Activated CD8-positive, alpha-beta memory T cell treated with anti-CD3 and anti-CD28 coated beads, Interleukin-2, amount 10 ng/mL, durations not matched to agents 7 days and 5 days (primary cell): ENCODE results near the gene DOCK1. TPM values are rescaled to one million over a fixed set of nuclear protein-coding genes. Genes with fewer than 3 reads are reported as not detected.
"Not testable (repeated sequence)": the region's sequence is repeated elsewhere in the genome, so short reads cannot be mapped to it uniquely, and the experiment has no call there.

ENCODE experiments used
- ATAC-seq: fragments of 150-1000 bp; cut with Tn5 transposase; one replicate; pipeline ENCODE4 v1.10.0; 2021; ENCODE audit warnings: moderate library complexity
- CTCF ChIA-PET: fragments of 350-600 bp; sonication (Branson Sonifier 250); formaldehyde crosslinking; loops from one replicate; lab custom pipeline; 2021; ENCODE audit warnings: antibody characterized with exemption; lab: Charles Lee
- DNase-seq: peaks from one replicate; pipeline ENCODE4 v3.0.0-alpha.2; 2020
- H3K27ac Mint-ChIP-seq: one replicate; pipeline ENCODE4 v1.8.0; 2021; ENCODE audit warnings: mild to moderate bottlenecking, mixed read lengths
- H3K27me3 Mint-ChIP-seq: one replicate; pipeline ENCODE4 v1.8.0; 2021; ENCODE audit warnings: mixed read lengths
- H3K36me3 Mint-ChIP-seq: one replicate; pipeline ENCODE4 v1.8.0; 2021; ENCODE audit warnings: mild to moderate bottlenecking, mixed read lengths
- H3K4me1 Mint-ChIP-seq: one replicate; pipeline ENCODE4 v1.8.0; 2021; ENCODE audit warnings: mixed read lengths
- H3K4me3 Mint-ChIP-seq: one replicate; pipeline ENCODE4 v1.8.0; 2021; ENCODE audit warnings: mild to moderate bottlenecking, moderate library complexity, mixed read lengths
- H3K9me3 Mint-ChIP-seq: one replicate; pipeline ENCODE4 v1.8.0; 2022; ENCODE audit warnings: low read depth, mixed read lengths
- total RNA-seq, 2 experiments: library from RNA; stranded (reverse); gene quantifications; one replicate each; pipeline ENCODE4 v1.2.3, GENCODE V29; 2021

DOCK1 gene
- total RNA-seq, 2 experiments from 2014 or later = 0.07 TPM; not detected in 1

DNA sequence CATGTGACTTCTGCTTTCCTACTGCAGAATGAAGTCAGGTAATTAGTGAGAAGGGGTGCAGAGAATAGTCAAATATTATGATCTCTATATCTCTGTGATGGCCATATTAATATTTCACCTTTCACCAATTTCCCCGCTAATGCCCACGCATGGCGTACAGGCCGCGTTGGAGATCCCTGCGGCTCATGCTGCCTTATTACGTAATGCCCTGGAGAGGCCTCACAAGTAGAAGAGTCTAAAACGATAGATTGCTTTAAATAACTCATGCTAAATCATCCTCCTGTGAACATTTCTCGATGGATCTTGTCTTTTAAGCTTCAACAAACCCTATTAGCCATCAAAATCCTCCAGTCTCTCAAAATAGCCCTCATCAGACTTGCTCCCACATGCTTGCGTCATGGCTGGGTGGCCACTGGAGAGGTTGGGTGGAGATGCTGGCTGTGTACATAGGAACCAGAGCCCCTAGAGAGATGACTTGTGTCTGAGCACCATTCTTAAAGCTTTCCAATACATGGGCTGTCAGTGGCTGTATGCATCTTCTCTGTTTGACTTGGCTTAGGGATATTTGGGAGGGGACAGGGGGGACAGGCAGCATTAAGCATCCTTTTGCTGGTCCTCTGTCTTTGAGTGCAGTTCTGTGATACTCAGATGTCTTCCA, 370.7 kb downstream of the DOCK1 start:
- H3K27me3 Mint-ChIP-seq = no peaks in the 10 kb centered on the region
- no peak for DNase-seq
- peaks cover 10% of the 10 kb centered on the region for H3K9me3 Mint-ChIP-seq
- H3K4me3 Mint-ChIP-seq = no peak overlapping the region
- H3K4me1 Mint-ChIP-seq = no peaks in the 10 kb centered on the region
- no peak for ATAC-seq
- CTCF ChIA-PET = no interaction called here
- H3K27ac Mint-ChIP-seq = no peak overlapping the region
- H3K36me3 Mint-ChIP-seq = no peaks in the 10 kb centered on the region

DNA sequence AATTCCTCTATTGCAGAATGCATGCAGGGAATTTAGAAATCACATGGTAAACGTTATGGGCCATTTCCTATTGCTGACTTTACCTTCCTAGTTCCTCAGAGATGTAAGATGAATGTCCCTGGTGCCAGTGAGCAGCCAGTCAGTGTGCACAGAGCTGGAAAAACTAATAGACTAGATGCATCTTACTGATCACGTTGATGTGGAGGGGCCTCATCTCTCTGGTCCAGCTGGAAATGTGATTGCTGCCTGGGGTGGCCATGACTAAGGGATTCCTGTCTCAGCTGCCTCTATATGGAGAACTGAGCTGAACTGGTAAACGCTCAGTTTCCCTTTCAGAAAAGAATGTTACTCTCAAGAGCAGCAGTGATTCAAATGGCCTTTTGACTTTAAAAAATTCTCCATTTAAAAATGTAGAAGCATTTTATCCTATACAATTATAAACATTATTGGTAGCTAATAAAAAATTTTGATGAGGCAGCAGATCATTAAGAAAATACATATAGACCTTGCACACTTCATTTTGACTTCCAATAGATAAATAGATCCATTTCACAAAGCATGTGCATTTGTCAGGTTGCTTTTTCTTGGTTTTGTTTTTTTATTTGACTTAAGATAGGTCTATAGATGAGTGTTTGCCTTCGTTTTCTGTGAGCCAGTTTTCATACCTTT, 371.7 kb downstream of the DOCK1 start:
- ATAC-seq = no peak
- no peak for DNase-seq
- no peaks in the 10 kb centered on the region for H3K27me3 Mint-ChIP-seq
- peaks cover 10% of the 10 kb centered on the region for H3K9me3 Mint-ChIP-seq
- H3K4me3 Mint-ChIP-seq = no peak overlapping the region
- H3K36me3 Mint-ChIP-seq = no peaks in the 10 kb centered on the region
- CTCF ChIA-PET = no interaction called here
- H3K27ac Mint-ChIP-seq = no peak overlapping the region
- H3K4me1 Mint-ChIP-seq = no peaks in the 10 kb centered on the region

DNA sequence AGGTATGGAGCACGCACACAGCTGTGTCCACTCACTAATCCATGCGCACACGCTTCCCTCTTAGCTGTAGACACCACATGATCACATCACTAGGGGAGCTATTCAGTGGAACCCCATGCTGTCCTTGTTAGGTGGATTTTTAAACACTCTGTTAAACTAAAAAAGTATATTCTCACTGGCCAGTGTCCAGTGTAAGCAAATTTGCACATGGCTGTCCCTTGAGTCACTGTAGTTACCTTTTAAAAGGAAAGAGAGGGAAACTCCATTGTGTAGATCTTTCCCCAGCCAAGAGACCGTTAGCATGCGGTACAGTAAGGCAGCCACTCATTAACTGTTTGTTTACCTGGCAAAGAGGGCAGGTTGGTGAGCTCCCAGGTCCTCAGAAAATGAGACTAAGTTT, 372.8 kb downstream of the DOCK1 start:
- Mint-ChIP-seq H3K27me3 (no peaks in the 10 kb centered on the region), H3K4me1 (no peaks in the 10 kb centered on the region)

DNA sequence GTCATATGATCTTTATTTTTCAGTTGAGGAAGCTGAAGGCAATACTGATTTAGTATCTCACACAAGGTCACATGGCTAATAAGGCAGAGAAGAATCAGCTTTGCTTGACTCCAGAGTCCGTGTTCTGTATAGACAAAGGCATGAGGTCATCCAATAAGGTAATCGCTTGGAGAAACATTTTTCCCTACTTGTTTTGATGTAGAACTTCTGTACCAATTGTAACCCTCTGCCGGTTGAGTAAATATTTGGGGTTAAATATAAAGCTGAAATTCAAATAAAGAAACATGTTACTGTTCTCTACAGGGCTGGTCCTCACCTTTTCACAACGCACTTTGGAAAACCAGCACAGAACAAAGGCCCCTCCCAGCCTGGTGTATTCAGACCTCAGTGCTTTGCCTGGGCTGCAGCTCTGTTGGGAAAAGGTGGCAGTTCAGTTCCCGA, 374.1 kb downstream of the DOCK1 start:
- Mint-ChIP-seq H3K4me3 (no peak overlapping the region), H3K27me3 (no peaks in the 10 kb centered on the region), H3K9me3 (peaks cover 5% of the 10 kb centered on the region), H3K36me3 (no peaks in the 10 kb centered on the region), H3K27ac (no peak overlapping the region), H3K4me1 (no peaks in the 10 kb centered on the region)
- ATAC-seq = no peak
- no peak for DNase-seq
- CTCF ChIA-PET = no interaction called here

More for the DNA sequence above, 372.8 kb downstream of the DOCK1 start:
- Mint-ChIP-seq H3K4me3 (no peak overlapping the region), H3K27ac (no peak overlapping the region), H3K9me3 (peaks cover 8% of the 10 kb centered on the region), H3K36me3 (no peaks in the 10 kb centered on the region)
- DNase-seq (no peak), ATAC-seq (no peak)
- CTCF ChIA-PET = no interaction called here

DNA sequence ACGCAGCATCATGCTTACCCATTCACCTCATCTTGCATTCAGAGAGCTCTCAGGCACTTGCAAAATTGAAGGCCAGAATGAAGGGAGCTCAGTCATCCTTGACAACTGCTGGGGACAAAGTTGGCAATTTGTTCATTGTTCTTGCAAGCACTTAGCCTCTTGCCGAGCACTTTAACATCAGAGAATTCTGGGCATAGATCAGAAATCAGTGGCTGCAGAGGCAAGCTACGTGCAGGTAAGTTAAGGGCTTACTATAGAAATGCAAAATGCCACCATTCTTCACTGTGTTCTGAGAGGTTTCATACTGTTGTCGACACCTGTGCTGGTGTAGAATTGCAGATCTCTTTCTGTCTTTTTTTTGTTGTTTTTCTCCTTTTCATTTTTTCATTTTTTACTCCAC, 375.2 kb downstream of the DOCK1 start:
- no peaks in the 10 kb centered on the region for H3K9me3 Mint-ChIP-seq
- no peak overlapping the region for H3K4me3 Mint-ChIP-seq
- no peak overlapping the region for H3K27ac Mint-ChIP-seq
- ATAC-seq = no peak
- H3K27me3 Mint-ChIP-seq = no peaks in the 10 kb centered on the region
- CTCF ChIA-PET = no interaction called here
- H3K36me3 Mint-ChIP-seq = no peaks in the 10 kb centered on the region
- DNase-seq = no peak
- H3K4me1 Mint-ChIP-seq = no peaks in the 10 kb centered on the region

DNA sequence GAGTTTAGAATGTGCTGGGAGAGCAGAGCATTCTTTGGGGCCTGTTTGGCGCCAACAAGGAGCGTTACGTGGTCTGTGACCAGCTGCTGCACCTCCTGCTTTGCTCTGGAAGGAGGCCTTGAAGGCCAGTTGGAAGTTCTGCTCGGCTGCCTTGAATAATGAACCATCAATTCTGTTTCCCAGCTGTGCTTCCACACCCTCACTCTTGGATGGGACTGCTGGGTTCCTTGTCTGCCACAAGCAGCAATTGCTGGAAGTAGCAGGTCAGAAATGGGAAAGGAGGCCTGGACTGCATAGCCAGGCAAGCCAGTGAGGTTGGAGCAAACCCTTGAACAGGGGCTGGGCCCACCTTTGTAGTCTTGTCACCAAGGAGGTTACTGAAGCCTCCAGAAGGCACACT, 377.8 kb downstream of the DOCK1 start:
- H3K27ac Mint-ChIP-seq = no peak overlapping the region

DNA sequence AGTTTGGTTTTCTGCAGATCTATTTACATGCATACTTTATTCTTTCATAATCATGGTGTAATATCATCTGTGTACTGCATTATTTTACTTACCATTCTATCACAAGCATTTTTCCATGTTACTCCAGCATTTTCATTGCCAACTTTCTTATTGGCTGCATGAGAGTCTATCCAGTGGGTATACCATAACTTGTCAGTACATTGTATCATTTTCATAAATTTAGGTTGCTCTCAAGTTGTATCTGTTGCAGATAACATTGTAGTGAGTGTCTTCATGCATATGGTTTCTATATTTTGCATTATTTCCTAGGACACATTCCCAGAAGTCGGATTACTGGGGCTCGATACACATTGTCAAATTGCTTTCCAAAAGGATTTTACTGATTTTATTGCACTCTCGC, 378.3 kb downstream of the DOCK1 start:
- H3K36me3 Mint-ChIP-seq = no peaks in the 10 kb centered on the region
- no peak for ATAC-seq
- H3K9me3 Mint-ChIP-seq = no peaks in the 10 kb centered on the region
- H3K4me3 Mint-ChIP-seq = no peak overlapping the region
- no peaks in the 10 kb centered on the region for H3K27me3 Mint-ChIP-seq
- CTCF ChIA-PET = no interaction called here
- DNase-seq = no peak
- no peak overlapping the region for H3K27ac Mint-ChIP-seq
- H3K4me1 Mint-ChIP-seq = no peaks in the 10 kb centered on the region

More for the DNA sequence above, 377.8 kb downstream of the DOCK1 start:
- H3K27me3 Mint-ChIP-seq = no peaks in the 10 kb centered on the region
- DNase-seq = no peak
- no peaks in the 10 kb centered on the region for H3K4me1 Mint-ChIP-seq
- CTCF ChIA-PET = no interaction called here
- no peaks in the 10 kb centered on the region for H3K9me3 Mint-ChIP-seq
- no peak overlapping the region for H3K4me3 Mint-ChIP-seq
- H3K36me3 Mint-ChIP-seq = no peaks in the 10 kb centered on the region
- no peak for ATAC-seq

DNA sequence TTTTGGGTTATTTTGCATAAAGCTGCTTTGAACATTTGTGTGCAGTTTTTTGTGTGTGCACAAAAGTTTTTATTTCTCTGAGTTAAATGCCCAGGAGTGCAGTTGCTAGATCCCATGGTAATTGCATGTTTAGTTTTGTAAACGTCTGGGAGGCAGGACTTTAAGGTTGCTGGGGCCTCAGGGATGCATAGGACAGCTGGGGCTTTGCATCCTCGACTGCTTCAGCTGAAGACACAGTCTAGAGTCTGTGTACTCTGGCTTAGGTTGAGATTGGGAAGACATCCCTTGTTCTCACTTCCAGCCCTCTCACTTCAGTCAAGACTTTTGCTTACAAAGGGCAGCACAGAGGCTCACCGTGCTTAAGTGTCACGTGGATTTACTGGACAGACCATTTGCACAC, 385.6 kb downstream of the DOCK1 start:
- H3K27ac Mint-ChIP-seq = no peak overlapping the region
- no peaks in the 10 kb centered on the region for H3K27me3 Mint-ChIP-seq
- CTCF ChIA-PET = no interaction called here
- peaks cover 18% of the 10 kb centered on the region for H3K4me1 Mint-ChIP-seq
- no peak overlapping the region for H3K4me3 Mint-ChIP-seq
- peaks cover 3% of the 10 kb centered on the region for H3K9me3 Mint-ChIP-seq
- H3K36me3 Mint-ChIP-seq = no peaks in the 10 kb centered on the region
- ATAC-seq (no peak), DNase-seq (no peak)

DNA sequence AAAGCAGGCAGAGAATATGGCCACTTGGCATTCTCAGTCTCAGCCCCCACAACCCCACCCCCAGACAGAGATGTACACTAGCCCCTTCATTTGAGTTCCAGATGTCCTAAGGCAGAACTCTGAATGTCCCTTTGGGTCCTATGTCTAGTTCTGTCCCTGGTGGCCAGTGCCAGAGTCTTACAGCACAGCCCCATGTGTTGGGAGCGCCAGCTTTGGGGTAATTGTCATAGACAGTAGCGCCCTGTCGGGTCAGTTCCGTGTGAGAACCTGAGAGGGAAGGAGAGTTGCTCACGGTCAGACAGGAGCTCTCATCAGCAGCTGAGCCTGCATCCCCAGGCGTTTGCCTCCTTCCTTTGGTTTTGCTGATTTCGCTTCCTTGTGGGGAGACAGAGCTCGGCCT, 386.1 kb downstream of the DOCK1 start:
- DNase-seq (no peak), ATAC-seq (no peak)
- Mint-ChIP-seq H3K4me1 (peaks cover 20% of the 10 kb centered on the region), H3K9me3 (peaks cover 3% of the 10 kb centered on the region), H3K27ac (no peak overlapping the region), H3K36me3 (no peaks in the 10 kb centered on the region), H3K27me3 (no peaks in the 10 kb centered on the region), H3K4me3 (no peak overlapping the region)
- CTCF ChIA-PET = no interaction called here

DNA sequence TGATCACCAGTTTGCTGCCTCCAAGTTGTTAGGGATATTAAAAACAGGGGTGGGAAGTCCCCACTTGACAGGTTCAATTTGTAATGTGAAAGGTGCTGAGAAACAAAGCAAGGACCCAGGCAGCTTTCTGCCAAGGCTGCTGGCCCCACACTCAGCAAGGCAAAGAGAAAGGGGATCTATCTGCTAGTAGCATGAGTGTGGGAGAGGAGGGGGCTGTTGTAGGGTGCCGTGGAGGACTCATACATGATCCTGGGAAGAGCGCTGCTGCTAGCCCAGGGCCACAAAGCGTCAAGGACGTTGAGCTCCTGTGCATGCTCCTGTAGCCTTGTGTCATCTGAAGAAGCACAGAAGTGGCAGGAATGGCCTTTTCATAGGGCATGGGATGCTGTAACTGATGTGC, 387.7 kb downstream of the DOCK1 start:
- Mint-ChIP-seq H3K36me3 (no peaks in the 10 kb centered on the region), H3K27me3 (no peaks in the 10 kb centered on the region), H3K4me3 (no peak overlapping the region), H3K27ac (no peak overlapping the region), H3K9me3 (peaks cover 3% of the 10 kb centered on the region), H3K4me1 (peaks cover 20% of the 10 kb centered on the region)
- CTCF ChIA-PET = no interaction called here
- DNase-seq = no peak
- no peak for ATAC-seq

DNA sequence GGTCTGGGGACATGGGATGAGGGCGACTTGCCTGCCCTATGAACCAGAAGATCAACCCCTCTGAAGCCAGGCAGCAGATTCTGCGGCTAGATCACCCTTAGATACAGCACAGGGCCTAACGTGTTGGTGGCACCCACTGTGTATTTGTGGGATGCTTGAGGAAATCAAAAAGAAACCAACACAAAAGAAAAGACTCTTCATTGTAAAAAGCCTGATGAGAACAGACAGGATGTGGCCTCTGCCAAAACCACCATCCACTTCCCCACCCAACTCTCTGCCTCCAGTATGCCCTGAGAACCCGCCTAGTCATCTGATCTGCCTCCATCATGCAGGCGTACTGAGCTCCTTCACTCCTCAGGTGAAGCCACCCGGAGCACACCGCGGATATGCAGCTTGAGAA, 388.4 kb downstream of the DOCK1 start:
- Mint-ChIP-seq H3K27ac (peak overlapping the region; percentile 65), H3K27me3 (no peaks in the 10 kb centered on the region), H3K4me3 (no peak overlapping the region), H3K4me1 (peaks cover 20% of the 10 kb centered on the region), H3K9me3 (peaks cover 3% of the 10 kb centered on the region), H3K36me3 (no peaks in the 10 kb centered on the region)
- peak; percentile 77 for DNase-seq
- peak; percentile 91 for ATAC-seq
- CTCF ChIA-PET = no interaction called here

DNA sequence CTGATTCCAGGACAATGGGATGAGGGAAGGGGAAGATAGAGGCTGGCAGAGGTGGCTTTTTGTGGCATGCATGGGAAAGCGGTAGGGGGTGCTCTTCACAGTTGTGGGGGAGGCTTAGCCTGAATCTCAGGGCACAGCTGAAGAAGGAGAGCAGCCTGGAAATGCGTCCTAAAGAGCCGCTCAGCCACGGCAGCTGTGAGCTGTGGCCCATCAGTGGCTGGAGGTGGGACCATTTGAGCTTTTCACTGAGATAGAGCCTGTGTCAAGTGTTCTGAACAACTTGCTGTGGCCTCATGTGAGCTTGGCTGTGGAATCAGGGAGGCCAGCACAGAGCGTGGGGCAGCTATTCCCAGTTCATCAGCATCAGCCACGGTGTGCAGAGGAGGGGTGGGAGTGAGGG, 391.5 kb downstream of the DOCK1 start:
- ATAC-seq (no peak), DNase-seq (no peak)
- peaks cover 20% of the 10 kb centered on the region for H3K4me1 Mint-ChIP-seq
- no peaks in the 10 kb centered on the region for H3K36me3 Mint-ChIP-seq
- H3K27me3 Mint-ChIP-seq = no peaks in the 10 kb centered on the region
- peaks cover 3% of the 10 kb centered on the region for H3K9me3 Mint-ChIP-seq
- no peak overlapping the region for H3K4me3 Mint-ChIP-seq
- CTCF ChIA-PET = no interaction called here
- H3K27ac Mint-ChIP-seq = no peak overlapping the region

DNA sequence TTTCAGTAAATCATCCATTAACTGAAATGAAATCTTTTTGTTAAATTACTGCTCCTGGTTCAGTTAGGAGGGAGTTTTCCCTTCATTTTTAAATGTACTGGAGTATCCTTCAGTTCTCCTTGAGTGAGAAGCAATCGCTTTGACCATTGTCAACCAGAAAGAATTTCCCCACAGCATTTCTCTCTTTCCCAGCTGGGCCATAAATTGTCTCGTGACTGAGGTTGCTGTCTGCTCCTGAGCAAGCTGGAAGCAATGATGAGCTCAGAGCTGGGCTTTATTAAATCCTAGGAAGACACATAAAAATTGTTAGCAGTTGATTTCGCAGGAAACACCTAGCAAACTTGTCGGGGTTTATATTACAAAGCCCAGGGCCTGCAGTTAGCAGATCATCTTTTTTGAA, 393.2 kb downstream of the DOCK1 start:
- CTCF ChIA-PET = no interaction called here
- Mint-ChIP-seq H3K36me3 (no peaks in the 10 kb centered on the region), H3K9me3 (peaks cover 3% of the 10 kb centered on the region), H3K4me1 (peaks cover 11% of the 10 kb centered on the region), H3K4me3 (no peak overlapping the region), H3K27me3 (no peaks in the 10 kb centered on the region), H3K27ac (no peak overlapping the region)
- ATAC-seq (no peak), DNase-seq (no peak)

DNA sequence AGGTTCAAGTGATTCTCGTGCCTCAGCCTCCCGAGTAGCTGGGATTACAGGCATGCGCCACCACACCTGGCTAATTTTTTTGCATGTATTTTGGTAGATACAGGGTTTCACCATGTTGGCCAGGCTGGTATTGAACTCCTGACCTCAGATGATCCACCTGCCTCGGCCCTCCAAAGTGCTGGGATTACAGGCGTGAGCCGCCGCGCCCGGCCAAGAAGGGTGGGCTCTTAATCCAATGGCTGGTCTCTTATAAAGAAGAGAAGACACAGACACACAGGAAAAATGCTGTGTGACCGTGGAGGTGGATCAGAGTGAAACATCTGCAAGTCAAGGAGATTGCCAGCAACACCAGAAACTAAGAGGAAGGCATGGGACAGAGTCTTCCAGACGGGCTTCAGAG, 394.0 kb downstream of the DOCK1 start:
- DNase-seq, H3K36me3 Mint-ChIP-seq, H3K27me3 Mint-ChIP-seq, H3K27ac Mint-ChIP-seq, ATAC-seq, H3K4me3 Mint-ChIP-seq, H3K4me1 Mint-ChIP-seq, H3K9me3 Mint-ChIP-seq, CTCF ChIA-PET: not testable (repeated sequence)
